BLaER1 treated with 17β-estradiol and CSF1 and Interleukin-3, amounts not matched to agents 10 nM and 100 nM (cell line): Measurements from ENCODE around the gene POLR1A.
A peak's percentile ranks its signal among the peaks of the same experiment; 100 is the strongest.

ENCODE experiments used
- H3K27ac ChIP-seq, 11 experiments: shearing (Covaris generic); formaldehyde crosslinking; 2 replicates each; pipeline ENCODE4 v1.8.1; 2022
- H3K27me3 ChIP-seq, 11 experiments: shearing (Covaris generic); formaldehyde crosslinking; 2 replicates each; pipeline ENCODE4 v1.8.1; 2022
- H3K36me3 ChIP-seq, 11 experiments: shearing (Covaris generic); formaldehyde crosslinking; 2 replicates each; pipeline ENCODE4 v1.8.1; 2022
- H3K4me1 ChIP-seq, 10 experiments: shearing (Covaris generic); formaldehyde crosslinking; 2 replicates each; pipeline ENCODE4 v1.8.1; 2022
- H3K4me2 ChIP-seq, 11 experiments: shearing (Covaris generic); formaldehyde crosslinking; 2 replicates each; pipeline ENCODE4 v1.8.1; 2022
- H3K4me3 ChIP-seq, 10 experiments: shearing (Covaris generic); formaldehyde crosslinking; 2 replicates each; pipeline ENCODE4 v1.8.1; 2022
- H3K9ac ChIP-seq, 11 experiments: shearing (Covaris generic); formaldehyde crosslinking; 2 replicates each; pipeline ENCODE4 v1.8.1; 2022
- H3K9me3 ChIP-seq, 11 experiments: shearing (Covaris generic); formaldehyde crosslinking; replicated peaks in 1 of 11; 2 replicates each; pipeline ENCODE4 v1.8.1; 2022
- H4K20me1 ChIP-seq, 11 experiments: shearing (Covaris generic); formaldehyde crosslinking; 2 replicates each; pipeline ENCODE4 v1.8.1; 2022
- Cebpa-rat ChIP-seq, 11 experiments: shearing (Covaris generic); IDR thresholded peaks; 2 replicates each; pipeline ENCODE4 v1.8.1; 2022

POLR1A gene

GRCh38 chr2:86027196-86027921 is 78.3 kb downstream of the POLR1A start:
- H4K20me1 ChIP-seq: peaks cover 0 to 36% (median 16%) of the 10 kb centered on the region in 11 experiments; a peak in 10 of 22 replicates
- H3K4me1 ChIP-seq: peaks cover 21 to 51% (median 25%) of the 10 kb centered on the region in 10 experiments
- TF ChIP-seq Cebpa-rat (IDR thresholded peaks at IDR 0.05): no peak
- H3K9ac ChIP-seq: peak overlapping the region in 5 of 11 experiments; percentile 14 to 46 (median 29); a peak in 5 of 22 replicates
- H3K4me2 ChIP-seq: peak overlapping the region; percentile 51 to 88 (median 73); a peak in 21 of 22 replicates
- H3K9me3 ChIP-seq: no peaks in the 10 kb centered on the region
- H3K27me3 ChIP-seq: no peaks in the 10 kb centered on the region
- H3K4me3 ChIP-seq: no peak overlapping the region
- peak overlapping the region in 7 of 11 experiments; percentile 24 to 53 (median 40); a peak in 10 of 22 replicates for H3K27ac ChIP-seq
- H3K36me3 ChIP-seq: peaks cover 60 to 100% (median 90%) of the 10 kb centered on the region in 11 experiments

DNA sequence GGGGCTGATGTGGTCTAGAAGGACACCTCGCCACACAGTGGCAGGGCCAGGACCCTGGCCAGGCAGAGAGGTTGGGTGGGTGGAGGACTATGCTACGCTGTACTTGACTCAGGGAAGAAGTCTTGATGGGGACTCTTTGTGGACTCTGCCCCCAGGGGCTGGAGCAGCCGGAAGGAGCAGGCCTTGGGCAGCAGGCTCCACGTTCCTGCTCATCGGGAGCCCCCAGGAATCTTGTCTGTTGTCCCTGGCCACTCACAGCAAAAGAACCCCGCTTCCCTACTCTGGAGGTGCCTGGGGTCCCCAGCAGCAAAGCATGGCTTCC is 79.0 kb downstream of the POLR1A start:
- Histone ChIP-seq H3K4me1 (peaks cover 21 to 49% (median 25%) of the 10 kb centered on the region in 10 experiments), H3K9me3 (no peaks in the 10 kb centered on the region), H3K27me3 (no peaks in the 10 kb centered on the region), H3K4me2 (peak overlapping the region in 2 of 11 experiments; percentile 67 to 85; a peak in 4 of 22 replicates), H4K20me1 (peaks cover 0 to 38% (median 16%) of the 10 kb centered on the region in 11 experiments; a peak in 10 of 22 replicates), H3K9ac (peak overlapping the region in 2 of 11 experiments; percentile 46 to 53; a peak in 4 of 22 replicates), H3K27ac (peak overlapping the region in 5 of 11 experiments; percentile 24 to 53 (median 40); a peak in 6 of 22 replicates), H3K4me3 (no peak overlapping the region), H3K36me3 (peaks cover 54 to 99% (median 85%) of the 10 kb centered on the region in 11 experiments)
- no peak for TF ChIP-seq Cebpa-rat (IDR thresholded peaks at IDR 0.05)

DNA sequence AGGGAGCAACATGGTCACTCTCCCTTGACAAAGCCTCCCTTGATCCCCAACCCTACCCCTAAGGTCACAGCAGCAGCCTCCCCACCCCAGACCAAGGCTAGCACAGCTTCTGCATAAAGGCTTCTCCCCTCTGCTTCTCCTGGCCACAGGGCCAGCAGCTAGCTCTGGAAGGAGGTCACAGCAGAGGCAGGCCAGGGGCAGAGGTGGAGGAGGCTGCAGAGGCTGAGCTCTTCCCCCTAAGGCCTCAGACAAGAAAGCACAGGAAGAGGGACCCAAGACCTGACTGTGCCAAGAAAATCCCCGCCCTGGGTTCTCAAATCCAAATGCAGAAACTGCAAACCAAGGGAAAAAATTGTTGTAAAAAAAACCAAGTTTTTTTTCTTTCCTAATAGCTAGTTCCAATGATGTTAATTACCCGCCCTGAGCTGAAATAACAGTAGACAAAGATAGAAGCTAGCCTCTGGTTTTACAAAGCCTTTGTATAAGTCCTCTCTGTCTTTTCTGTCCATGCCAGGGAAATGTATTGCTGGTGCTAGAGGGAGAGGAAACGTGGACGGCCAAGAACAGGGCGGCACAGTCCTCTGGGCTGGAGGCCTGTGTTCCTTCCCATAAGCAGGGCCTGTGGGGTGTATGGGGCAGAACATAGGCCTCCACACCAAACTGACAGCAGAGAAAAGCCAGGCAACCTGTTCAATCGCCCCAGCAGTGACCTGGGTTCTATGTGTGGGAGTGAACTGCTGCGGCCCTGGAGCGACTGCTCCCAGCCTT is 79.5 kb downstream of the POLR1A start:
- Histone ChIP-seq H4K20me1 (peaks cover 0 to 41% (median 16%) of the 10 kb centered on the region in 11 experiments; a peak in 10 of 22 replicates), H3K36me3 (peaks cover 48 to 99% (median 80%) of the 10 kb centered on the region in 11 experiments), H3K27me3 (no peaks in the 10 kb centered on the region), H3K4me1 (peaks cover 21 to 49% (median 25%) of the 10 kb centered on the region in 10 experiments), H3K9ac (peak overlapping the region in 2 of 11 experiments; percentile 46 to 53; a peak in 4 of 22 replicates), H3K4me2 (peak overlapping the region in 2 of 11 experiments; percentile 67 to 85; a peak in 4 of 22 replicates), H3K4me3 (no peak overlapping the region), H3K27ac (peak overlapping the region in 5 of 11 experiments; percentile 10 to 44 (median 37); a peak in 4 of 22 replicates), H3K9me3 (no peaks in the 10 kb centered on the region)
- no peak for TF ChIP-seq Cebpa-rat (IDR thresholded peaks at IDR 0.05)

GRCh38 chr2:86025229-86025820 is 80.4 kb downstream of the POLR1A start:
- H4K20me1 ChIP-seq: peaks cover 0 to 41% (median 16%) of the 10 kb centered on the region in 11 experiments; a peak in 10 of 22 replicates
- H3K36me3 ChIP-seq: peaks cover 40 to 93% (median 72%) of the 10 kb centered on the region in 11 experiments
- H3K27me3 ChIP-seq: no peaks in the 10 kb centered on the region
- peaks cover 21 to 49% (median 25%) of the 10 kb centered on the region in 10 experiments for H3K4me1 ChIP-seq
- no peak overlapping the region for H3K4me3 ChIP-seq
- H3K27ac ChIP-seq: peak overlapping the region in 3 of 11 experiments; percentile 10 to 37 (median 32); a peak in 3 of 22 replicates
- peak overlapping the region in 2 of 11 experiments; percentile 67 to 85; a peak in 4 of 22 replicates for H3K4me2 ChIP-seq
- TF ChIP-seq Cebpa-rat (IDR thresholded peaks at IDR 0.05): no peak
- H3K9ac ChIP-seq: peak overlapping the region in 2 of 11 experiments; percentile 46 to 53; a peak in 1 of 22 replicates
- H3K9me3 ChIP-seq: no peaks in the 10 kb centered on the region

GRCh38 chr2:86023366-86023712 is 82.3 kb downstream of the POLR1A start:
- TF ChIP-seq Cebpa-rat (IDR thresholded peaks at IDR 0.05): no peak
- Histone ChIP-seq H3K27me3 (no peaks in the 10 kb centered on the region), H3K4me3 (no peak overlapping the region), H3K9ac (no peak overlapping the region), H4K20me1 (peaks cover 0 to 33% (median 13%) of the 10 kb centered on the region in 11 experiments; a peak in 10 of 22 replicates), H3K9me3 (no peaks in the 10 kb centered on the region), H3K36me3 (peaks cover 20 to 73% (median 52%) of the 10 kb centered on the region in 11 experiments), H3K4me2 (no peak overlapping the region), H3K27ac (no peak overlapping the region), H3K4me1 (peaks cover 14 to 44% (median 16%) of the 10 kb centered on the region in 10 experiments)

DNA sequence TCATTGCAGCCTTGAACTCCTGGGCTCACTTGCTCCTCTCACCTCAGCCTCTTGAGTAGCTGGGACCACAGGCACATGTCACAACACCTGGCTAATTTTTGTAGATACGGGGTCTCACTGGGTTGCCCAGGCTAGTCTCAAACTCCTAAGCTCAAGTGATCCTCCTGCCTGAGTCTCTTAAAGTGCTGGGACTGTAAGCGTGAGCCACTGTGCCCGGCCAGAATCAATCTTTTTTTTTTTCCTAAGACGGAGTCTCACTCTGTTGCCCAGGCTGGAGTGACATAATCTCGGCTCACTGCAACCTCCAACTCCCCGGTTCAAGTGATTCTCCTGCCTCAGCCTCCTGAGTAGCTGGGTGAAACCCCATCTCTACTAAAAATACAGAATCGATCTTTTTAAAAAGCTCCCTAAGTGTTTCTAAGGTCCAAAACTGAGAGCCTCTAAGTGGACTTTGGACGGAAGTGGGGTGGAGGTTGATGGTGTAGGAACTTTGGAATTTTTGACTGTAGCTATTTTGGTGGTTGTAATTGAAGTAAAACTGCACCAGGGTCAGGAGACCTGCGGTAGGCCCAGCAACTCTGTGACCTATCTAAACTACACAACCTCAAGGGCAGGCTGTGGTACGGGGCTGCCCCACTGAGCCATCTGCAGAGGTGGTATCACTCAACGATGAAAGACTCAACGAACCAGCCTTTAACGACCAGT is 82.9 kb downstream of the POLR1A start:
- Histone ChIP-seq H3K27me3 (no peaks in the 10 kb centered on the region), H3K9me3 (no peaks in the 10 kb centered on the region), H3K27ac (no peak overlapping the region), H3K36me3 (peaks cover 16 to 68% (median 46%) of the 10 kb centered on the region in 11 experiments; a peak in 21 of 22 replicates), H4K20me1 (peaks cover 0 to 28% (median 13%) of the 10 kb centered on the region in 11 experiments; a peak in 10 of 22 replicates), H3K9ac (no peak overlapping the region), H3K4me3 (no peak overlapping the region), H3K4me1 (peaks cover 13 to 44% (median 16%) of the 10 kb centered on the region in 10 experiments), H3K4me2 (no peak overlapping the region)
- no peak for TF ChIP-seq Cebpa-rat (IDR thresholded peaks at IDR 0.05)

DNA sequence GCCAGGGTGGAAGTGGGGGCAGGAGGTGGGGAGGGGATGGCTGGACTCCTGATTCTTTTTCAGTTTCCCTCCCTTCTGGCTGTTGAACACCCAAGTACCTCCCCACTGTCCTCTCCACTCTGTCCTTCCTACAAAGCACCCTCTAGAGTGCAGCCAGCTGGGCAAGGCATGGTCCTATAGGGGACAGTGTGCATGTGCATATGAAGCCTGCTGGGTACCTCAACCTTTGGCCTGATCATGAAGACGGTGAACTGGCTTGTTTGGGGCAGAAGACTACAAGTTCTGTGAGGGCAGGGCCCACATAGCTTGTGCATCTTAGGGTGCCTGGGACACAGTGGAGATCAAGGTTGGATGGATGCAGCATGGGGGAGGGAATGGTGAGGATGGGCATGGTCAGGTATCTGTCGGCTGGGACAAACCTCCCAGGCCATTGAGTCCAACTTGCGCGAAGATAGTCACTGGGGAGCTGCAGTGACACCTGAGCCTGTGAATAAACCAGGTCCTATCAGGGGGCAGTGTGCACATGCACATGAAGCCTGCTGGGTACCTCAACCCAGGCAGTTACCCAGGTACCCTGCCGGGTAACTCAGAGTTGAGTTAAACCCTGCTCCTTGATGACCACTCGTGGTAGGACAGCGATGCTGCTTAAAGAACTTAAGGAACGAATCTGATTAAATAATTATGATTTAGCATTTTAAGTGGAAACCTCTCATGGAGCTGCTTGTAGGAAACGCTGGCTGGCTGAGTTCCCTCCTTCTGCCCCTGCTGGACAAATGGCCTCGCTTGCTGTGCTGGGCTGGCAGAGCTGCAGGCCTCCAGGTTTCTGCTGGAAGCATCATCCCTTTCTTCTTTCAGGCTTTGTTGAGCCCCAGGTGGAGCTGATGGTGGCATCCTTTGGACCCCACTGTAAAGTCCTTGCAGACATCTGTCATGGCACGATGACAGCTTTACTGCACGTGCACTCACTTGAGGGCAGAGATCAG is 84.0 kb downstream of the POLR1A start:
- no peak overlapping the region for H3K9ac ChIP-seq
- no peak overlapping the region for H3K4me2 ChIP-seq
- no peak for TF ChIP-seq Cebpa-rat (IDR thresholded peaks at IDR 0.05)
- H3K4me3 ChIP-seq: no peak overlapping the region
- H3K27me3 ChIP-seq: no peaks in the 10 kb centered on the region
- H3K27ac ChIP-seq: no peak overlapping the region; a peak in 1 of 22 replicates
- H4K20me1 ChIP-seq: peaks cover 0 to 20% (median 5%) of the 10 kb centered on the region in 11 experiments; a peak in 10 of 22 replicates
- no peaks in the 10 kb centered on the region for H3K9me3 ChIP-seq
- H3K36me3 ChIP-seq: peaks cover 5 to 56% (median 35%) of the 10 kb centered on the region in 11 experiments; a peak in 21 of 22 replicates
- H3K4me1 ChIP-seq: peaks cover 5 to 44% (median 16%) of the 10 kb centered on the region in 10 experiments; a peak in 18 of 20 replicates
